Measurements from ENCODE around the gene SMIM5.
A peak's percentile ranks its signal among the peaks of the same experiment; 100 is the strongest.

DNA sequence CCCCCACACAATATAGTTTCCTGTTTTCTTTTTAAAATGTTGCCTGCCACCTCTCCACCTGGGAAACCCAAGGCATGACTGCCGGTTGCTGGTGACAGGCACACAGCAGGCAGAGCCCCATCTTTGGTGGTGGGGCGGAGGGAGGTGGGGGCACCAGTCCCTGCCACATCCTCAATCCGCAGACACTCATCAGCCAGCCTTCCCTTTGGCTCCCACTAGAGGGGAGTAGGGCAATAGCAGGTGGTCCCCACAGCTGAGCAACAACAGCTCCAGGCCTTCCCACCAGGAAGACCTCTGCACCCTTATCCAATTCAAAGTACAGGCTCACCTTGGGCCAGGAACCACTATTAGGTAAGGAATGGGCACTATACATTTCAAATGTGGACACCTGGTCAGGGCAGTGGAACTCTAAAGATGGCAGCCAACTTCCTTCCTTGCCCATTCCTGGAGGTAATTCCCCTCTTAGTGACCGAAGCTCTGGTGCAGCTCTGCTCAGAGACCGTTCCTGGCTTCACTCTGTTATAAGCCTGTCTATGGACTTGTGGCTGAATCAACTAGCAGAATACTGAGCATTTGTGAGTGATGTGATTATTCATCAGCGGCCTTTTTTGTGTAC, 19.8 kb downstream of the SMIM5 start:
- TF ChIP-seq, protein P1, sequence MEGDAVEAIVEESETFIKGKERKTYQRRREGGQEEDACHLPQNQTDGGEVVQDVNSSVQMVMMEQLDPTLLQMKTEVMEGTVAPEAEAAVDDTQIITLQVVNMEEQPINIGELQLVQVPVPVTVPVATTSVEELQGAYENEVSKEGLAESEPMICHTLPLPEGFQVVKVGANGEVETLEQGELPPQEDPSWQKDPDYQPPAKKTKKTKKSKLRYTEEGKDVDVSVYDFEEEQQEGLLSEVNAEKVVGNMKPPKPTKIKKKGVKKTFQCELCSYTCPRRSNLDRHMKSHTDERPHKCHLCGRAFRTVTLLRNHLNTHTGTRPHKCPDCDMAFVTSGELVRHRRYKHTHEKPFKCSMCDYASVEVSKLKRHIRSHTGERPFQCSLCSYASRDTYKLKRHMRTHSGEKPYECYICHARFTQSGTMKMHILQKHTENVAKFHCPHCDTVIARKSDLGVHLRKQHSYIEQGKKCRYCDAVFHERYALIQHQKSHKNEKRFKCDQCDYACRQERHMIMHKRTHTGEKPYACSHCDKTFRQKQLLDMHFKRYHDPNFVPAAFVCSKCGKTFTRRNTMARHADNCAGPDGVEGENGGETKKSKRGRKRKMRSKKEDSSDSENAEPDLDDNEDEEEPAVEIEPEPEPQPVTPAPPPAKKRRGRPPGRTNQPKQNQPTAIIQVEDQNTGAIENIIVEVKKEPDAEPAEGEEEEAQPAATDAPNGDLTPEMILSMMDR (IDR thresholded peaks at IDR 0.05): peak; percentile 84
- no peak for TF ChIP-seq ZFX (IDR thresholded peaks at IDR 0.05; ENCODE audit: borderline replicate concordance)

All from 22Rv1 (cell line).